ENCODE measurements around the gene XRCC2. TPM values are rescaled to one million over a fixed set of nuclear protein-coding genes. Genes with fewer than 3 reads are reported as not detected.
"Not testable (repeated sequence)": the region's sequence is repeated elsewhere in the genome, so short reads cannot be mapped to it uniquely, and the experiment has no call there.

Gene XRCC2
- total RNA-seq, result 0.44 TPM
- 0.22 TPM for polyA plus RNA-seq (ENCODE audit: insufficient read depth, low read depth, low replicate concordance)
- long read RNA-seq, donor 1, result 0 reads
- long read RNA-seq, donor 2, partial matches to known transcripts, result 0 of 1 reads
- long read RNA-seq, donor 2, other reads (novel, unspliced or antisense), result 0 of 1 reads
- long read RNA-seq, donor 3, result 0 reads
- long read RNA-seq, donor 4, partial matches to known transcripts, result 0 of 3 reads
- long read RNA-seq, donor 4, other reads (novel, unspliced or antisense), result 0 of 3 reads
- long read RNA-seq, donor 5, result 0 reads
- long read RNA-seq, donor 6, result 0 reads
- long read RNA-seq, donor 7, partial matches to known transcripts, result 0 of 1 reads
- long read RNA-seq, donor 7, other reads (novel, unspliced or antisense), result 1 of 1 reads
- long read RNA-seq, donor 8, result 0 reads
- long read RNA-seq, donor 9, result 0 reads
- long read RNA-seq, donor 10, result 0 reads

DNA sequence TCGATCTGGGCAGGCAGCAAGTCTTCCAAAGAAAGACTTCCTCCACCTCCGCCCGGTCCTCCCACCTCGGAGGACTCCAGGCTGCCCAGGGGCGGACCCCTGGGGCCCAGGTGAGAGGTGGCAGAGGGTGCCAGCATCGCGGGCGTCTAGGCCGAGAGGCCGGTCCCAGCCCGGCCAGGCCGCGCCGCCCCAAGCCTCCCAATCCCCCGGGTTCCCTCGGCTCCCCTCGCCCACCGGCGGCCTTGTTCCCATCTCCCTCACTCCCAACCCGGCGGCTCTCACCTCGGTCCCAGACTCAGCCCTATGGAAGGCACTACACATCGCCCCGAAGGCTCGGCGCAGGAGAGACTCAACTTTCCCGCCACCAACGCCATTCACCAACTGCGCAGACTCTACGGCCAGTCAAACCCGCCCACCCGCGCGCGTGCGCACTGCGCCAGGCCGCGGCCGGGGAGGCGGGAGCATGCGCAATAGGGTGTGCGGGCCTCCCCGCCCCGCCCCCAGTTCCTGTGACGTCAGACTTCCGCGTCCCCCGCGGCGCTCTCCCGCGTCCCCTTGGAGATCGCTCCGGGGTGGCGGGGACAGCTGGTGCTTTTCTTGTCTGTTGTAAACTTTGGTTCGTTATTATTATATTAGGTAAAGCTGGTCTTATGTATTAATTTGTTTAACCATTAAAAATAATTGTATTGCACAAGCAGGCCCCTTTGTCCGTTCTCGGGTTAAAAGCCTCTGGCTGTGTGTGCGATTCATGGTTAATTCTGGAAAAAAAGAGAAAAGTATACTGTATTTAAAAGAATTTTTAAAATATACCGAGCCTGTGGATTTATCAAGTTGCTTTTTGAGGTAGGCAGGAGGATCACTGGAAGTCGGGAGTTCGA, at the start of gene XRCC2:
Gene XRCC2, minus strand, starts transcription at position 383 of the 878 bp plus-strand sequence. Its CDS starts 62 bp downstream, at position 321.
- peak within 1 kb of the TSS; percentile 56 to 89 (median 66) for H3K9ac ChIP-seq (ENCODE audit: low read length in 3 of 3)
- peaks cover 0 to 4% (median 0%) of the 10 kb centered on the region in 3 donors for H3K4me1 ChIP-seq (ENCODE audit: control insufficient read depth in 2 of 3, insufficient read depth in 2 of 3, low read depth in 1 of 3, low read length in 3 of 3)
- H3K9me3 ChIP-seq (ENCODE audit: control insufficient read depth in 2 of 3, insufficient read depth in 1 of 3, low read length in 3 of 3), result no peaks in the 10 kb centered on the region
- H3K27ac ChIP-seq (ENCODE audit: low read depth in 2 of 2, low read length in 2 of 2), result peak within 1 kb of the TSS in 1 of 2 donors; percentile 65
- H3K36me3 ChIP-seq (ENCODE audit: control insufficient read depth in 2 of 3, insufficient read depth in 3 of 3, low read length in 3 of 3), result no peaks in the 10 kb centered on the region
- peak within 1 kb of the TSS; percentile 72 to 85 (median 72) for H3K4me3 ChIP-seq (ENCODE audit: low read length in 3 of 3)
- H3K27me3 ChIP-seq (ENCODE audit: control insufficient read depth, insufficient read depth, low read length), result no peaks in the 10 kb centered on the region
- intact Hi-C loops (cut with DNase I), result no loop called here
- TF ChIP-seq, protein P1, sequence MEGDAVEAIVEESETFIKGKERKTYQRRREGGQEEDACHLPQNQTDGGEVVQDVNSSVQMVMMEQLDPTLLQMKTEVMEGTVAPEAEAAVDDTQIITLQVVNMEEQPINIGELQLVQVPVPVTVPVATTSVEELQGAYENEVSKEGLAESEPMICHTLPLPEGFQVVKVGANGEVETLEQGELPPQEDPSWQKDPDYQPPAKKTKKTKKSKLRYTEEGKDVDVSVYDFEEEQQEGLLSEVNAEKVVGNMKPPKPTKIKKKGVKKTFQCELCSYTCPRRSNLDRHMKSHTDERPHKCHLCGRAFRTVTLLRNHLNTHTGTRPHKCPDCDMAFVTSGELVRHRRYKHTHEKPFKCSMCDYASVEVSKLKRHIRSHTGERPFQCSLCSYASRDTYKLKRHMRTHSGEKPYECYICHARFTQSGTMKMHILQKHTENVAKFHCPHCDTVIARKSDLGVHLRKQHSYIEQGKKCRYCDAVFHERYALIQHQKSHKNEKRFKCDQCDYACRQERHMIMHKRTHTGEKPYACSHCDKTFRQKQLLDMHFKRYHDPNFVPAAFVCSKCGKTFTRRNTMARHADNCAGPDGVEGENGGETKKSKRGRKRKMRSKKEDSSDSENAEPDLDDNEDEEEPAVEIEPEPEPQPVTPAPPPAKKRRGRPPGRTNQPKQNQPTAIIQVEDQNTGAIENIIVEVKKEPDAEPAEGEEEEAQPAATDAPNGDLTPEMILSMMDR (IDR thresholded peaks at IDR 0.05; ENCODE audit: borderline replicate concordance, extremely low read depth, insufficient read depth), result no peak
- FAIRE-seq (no peak), DNase-seq (peak; percentile 94 to 98 (median 97))

DNA sequence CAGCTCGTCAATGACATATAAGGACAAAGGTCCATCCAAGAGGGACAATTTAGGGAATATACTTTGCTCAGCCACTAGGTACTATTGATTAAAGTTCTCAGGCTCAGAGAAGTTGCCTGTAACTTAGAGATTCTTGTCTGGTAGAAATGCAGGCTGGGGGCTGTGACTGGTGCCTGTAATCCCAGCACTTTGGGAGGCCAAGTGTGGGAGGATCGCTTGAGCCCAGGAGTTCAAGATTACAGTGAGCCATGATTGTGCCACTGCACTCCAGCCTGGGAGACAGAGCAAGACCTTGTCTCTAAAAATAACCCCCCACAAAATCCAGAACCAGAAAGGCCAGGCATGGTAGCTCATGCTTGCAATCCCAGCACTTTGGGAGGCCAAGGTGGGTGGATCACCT, 47.4 kb upstream of the XRCC2 start:
- TF ChIP-seq, protein P1 (IDR thresholded peaks at IDR 0.05; ENCODE audit: borderline replicate concordance, extremely low read depth, insufficient read depth), result no peak
- no peaks in the 10 kb centered on the region for H3K27me3 ChIP-seq (ENCODE audit: control insufficient read depth, insufficient read depth, low read length)
- H3K9ac ChIP-seq (ENCODE audit: low read length in 3 of 3), result no peak overlapping the region
- H3K4me1 ChIP-seq (ENCODE audit: control insufficient read depth in 2 of 3, insufficient read depth in 2 of 3, low read depth in 1 of 3, low read length in 3 of 3), result no peaks in the 10 kb centered on the region
- H3K4me3 ChIP-seq (ENCODE audit: low read length in 3 of 3), result no peak overlapping the region
- no peak overlapping the region for H3K27ac ChIP-seq (ENCODE audit: low read depth in 2 of 2, low read length in 2 of 2)
- intact Hi-C loops (cut with DNase I), result no loop called here
- no peak for DNase-seq
- FAIRE-seq, result no peak
- no peaks in the 10 kb centered on the region for H3K36me3 ChIP-seq (ENCODE audit: control insufficient read depth in 2 of 3, insufficient read depth in 3 of 3, low read length in 3 of 3)
- H3K9me3 ChIP-seq (ENCODE audit: control insufficient read depth in 2 of 3, insufficient read depth in 1 of 3, low read length in 3 of 3), result no peaks in the 10 kb centered on the region

DNA sequence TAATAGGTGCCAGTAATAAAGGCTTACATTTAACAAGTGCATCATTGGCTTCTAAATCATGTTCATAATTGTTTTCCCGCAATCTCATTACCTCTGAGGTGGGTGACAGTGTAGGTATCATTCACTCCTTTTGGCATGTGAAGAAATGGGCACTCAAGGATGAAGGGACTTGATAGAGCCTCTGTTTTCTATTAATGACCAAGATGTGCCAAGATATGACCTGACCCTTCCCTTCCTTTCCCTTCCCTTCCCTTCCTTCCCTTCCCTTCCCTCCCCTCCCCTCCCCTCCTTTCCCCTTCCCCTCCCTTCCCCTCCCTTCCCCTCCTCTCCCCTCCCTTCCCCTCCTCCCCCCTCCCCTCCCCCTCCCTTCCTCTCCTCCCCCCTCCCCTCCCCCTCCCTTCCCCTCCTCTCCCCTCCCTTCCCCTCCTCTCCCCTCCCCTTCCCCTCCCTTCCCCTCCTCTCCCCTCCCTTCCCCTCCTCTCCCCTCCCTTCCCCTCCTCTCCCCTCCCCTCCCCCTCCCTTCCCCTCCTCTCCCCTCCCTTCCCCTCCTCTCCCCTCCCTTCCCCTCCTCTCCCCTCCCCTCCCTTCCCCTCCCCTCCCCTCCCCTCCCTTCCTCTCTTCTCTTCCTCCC, 36.6 kb upstream of the XRCC2 start:
- not testable (repeated sequence) for FAIRE-seq

More for the DNA sequence above, 36.6 kb upstream of the XRCC2 start:
- H3K27me3 ChIP-seq (ENCODE audit: control insufficient read depth, insufficient read depth, low read length); H3K9me3 ChIP-seq (ENCODE audit: control insufficient read depth in 2 of 3, insufficient read depth in 1 of 3, low read length in 3 of 3); H3K27ac ChIP-seq (ENCODE audit: low read depth in 2 of 2, low read length in 2 of 2); DNase-seq; H3K4me1 ChIP-seq (ENCODE audit: control insufficient read depth in 2 of 3, insufficient read depth in 2 of 3, low read depth in 1 of 3, low read length in 3 of 3); H3K9ac ChIP-seq (ENCODE audit: low read length in 3 of 3); H3K36me3 ChIP-seq (ENCODE audit: control insufficient read depth in 2 of 3, insufficient read depth in 3 of 3, low read length in 3 of 3); H3K4me3 ChIP-seq (ENCODE audit: low read length in 3 of 3); intact Hi-C loops (cut with DNase I): not testable (repeated sequence)

Measured in kidney (tissue), 22 donors.